Fibroblast of skin of abdomen (primary cell): ENCODE measurements around the gene CCDC18.
"Not testable (repeated sequence)": the region's sequence is repeated elsewhere in the genome, so short reads cannot be mapped to it uniquely, and the experiment has no call there.

Experiments
- DNase-seq: peaks from one replicate; pipeline ENCODE4 v3.0.0-alpha.2; 2013

CCDC18 gene

GRCh38 chr1:93243233-93243632 lies 62.7 kb downstream of the CCDC18 start:
- DNase-seq: not testable (repeated sequence)

GRCh38 chr1:93244298-93245069 lies 64.0 kb downstream of the CCDC18 start:
- no peak for DNase-seq

GRCh38 chr1:93251966-93252365 lies 71.4 kb downstream of the CCDC18 start:
- DNase-seq: no peak

GRCh38 chr1:93252598-93252997 lies 72.1 kb downstream of the CCDC18 start:
- no peak for DNase-seq

GRCh38 chr1:93253516-93253915 lies 73.0 kb downstream of the CCDC18 start:
- DNase-seq: no peak

GRCh38 chr1:93255222-93256079 lies 74.9 kb downstream of the CCDC18 start:
- peak; percentile 70 for DNase-seq

GRCh38 chr1:93256433-93256832 lies 75.9 kb downstream of the CCDC18 start:
- no peak for DNase-seq

- no peak for DNase-seq
Observed at GRCh38 chr1:93257889-93258288, 77.4 kb downstream of the CCDC18 start.

GRCh38 chr1:93260726-93261125 lies 80.2 kb downstream of the CCDC18 start:
- DNase-seq: not testable (repeated sequence)

- no peak for DNase-seq
Observed at GRCh38 chr1:93262645-93263044, 82.1 kb downstream of the CCDC18 start.

- not testable (repeated sequence) for DNase-seq
Observed at GRCh38 chr1:93268888-93269287, 88.4 kb downstream of the CCDC18 start.

- DNase-seq: not testable (repeated sequence)
Observed at GRCh38 chr1:93275262-93275633, 94.7 kb downstream of the CCDC18 start.

GRCh38 chr1:93275634-93276295 lies 95.2 kb downstream of the CCDC18 start:
- DNase-seq: no peak

GRCh38 chr1:93277530-93277929 lies 97.0 kb downstream of the CCDC18 start:
- DNase-seq: not testable (repeated sequence)

- DNase-seq: no peak
Observed at GRCh38 chr1:93283496-93283895, 103.0 kb downstream of the CCDC18 start.

- peak; percentile 2 for DNase-seq
Observed at GRCh38 chr1:93288558-93288957, 108.0 kb downstream of the CCDC18 start.

GRCh38 chr1:93296555-93297154 lies 116.1 kb downstream of the CCDC18 start:
- no peak for DNase-seq

- no peak for DNase-seq
Observed at GRCh38 chr1:93301131-93301530, 120.6 kb downstream of the CCDC18 start.

- DNase-seq: no peak
Observed at GRCh38 chr1:93302078-93302477, 121.6 kb downstream of the CCDC18 start.

- peak; percentile 55 for DNase-seq
Observed at GRCh38 chr1:93304716-93305138, 124.2 kb downstream of the CCDC18 start.

- DNase-seq: no peak
Observed at GRCh38 chr1:93306920-93307319, 126.4 kb downstream of the CCDC18 start.

GRCh38 chr1:93313026-93313425 lies 132.5 kb downstream of the CCDC18 start:
- DNase-seq: no peak

GRCh38 chr1:93317207-93317606 lies 136.7 kb downstream of the CCDC18 start:
- no peak for DNase-seq
